ENCODE results near the gene MPLKIP.
"Not testable (repeated sequence)": the region's sequence is repeated elsewhere in the genome, so short reads cannot be mapped to it uniquely, and the experiment has no call there.

MPLKIP gene

DNA sequence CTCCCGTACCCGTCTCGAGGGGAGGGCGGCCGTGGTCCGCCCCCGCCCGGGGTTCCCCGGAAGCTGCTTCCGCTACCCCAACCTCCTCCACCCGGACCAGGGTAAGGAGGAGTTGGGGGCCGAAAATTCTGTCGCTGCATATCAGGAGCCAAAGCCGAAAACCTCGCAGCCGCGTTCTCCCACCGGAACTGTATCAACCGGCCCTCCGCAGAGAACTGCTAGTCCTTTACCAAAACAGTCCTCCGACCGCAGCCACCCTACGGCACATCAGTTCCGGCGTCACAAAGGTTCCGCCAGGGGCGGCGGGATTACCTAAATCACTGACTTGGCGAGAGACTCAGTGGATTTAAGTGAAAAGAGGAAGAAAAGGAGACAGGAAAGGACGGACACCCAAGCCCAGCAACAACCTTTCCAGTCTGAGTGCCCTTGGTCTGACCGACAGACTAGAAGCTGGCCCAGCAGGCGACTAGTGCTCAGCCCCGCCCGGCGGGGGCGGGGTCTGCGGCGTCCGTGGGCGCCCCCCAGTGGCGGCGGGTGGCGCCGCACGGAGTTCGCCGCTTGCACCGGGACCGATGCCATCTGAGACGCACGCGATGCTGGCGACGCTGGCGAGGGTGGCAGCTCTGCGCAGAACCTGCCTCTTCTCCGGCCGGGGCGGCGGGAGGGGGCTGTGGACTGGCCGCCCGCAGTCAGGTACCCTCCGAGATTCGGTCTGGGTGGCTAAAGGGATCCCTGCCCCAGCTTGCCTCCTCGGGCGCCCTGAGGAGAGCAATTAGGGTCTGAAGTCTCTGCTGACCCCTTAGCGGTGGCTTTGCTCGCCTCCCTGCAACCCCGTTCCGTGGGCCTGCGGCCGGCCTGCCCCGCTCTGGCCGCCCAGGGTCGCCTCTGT, at the start of gene MPLKIP, which contains the start of gene SUGCT:
Gene MPLKIP (minus strand): TSS at position 195 of the 889 bp plus-strand sequence. CDS start 55 bp downstream, at position 140.
Gene SUGCT (plus strand): TSS at position 578 of the 889 bp plus-strand sequence.
- FAIRE-seq = peak; percentile 51

DNA sequence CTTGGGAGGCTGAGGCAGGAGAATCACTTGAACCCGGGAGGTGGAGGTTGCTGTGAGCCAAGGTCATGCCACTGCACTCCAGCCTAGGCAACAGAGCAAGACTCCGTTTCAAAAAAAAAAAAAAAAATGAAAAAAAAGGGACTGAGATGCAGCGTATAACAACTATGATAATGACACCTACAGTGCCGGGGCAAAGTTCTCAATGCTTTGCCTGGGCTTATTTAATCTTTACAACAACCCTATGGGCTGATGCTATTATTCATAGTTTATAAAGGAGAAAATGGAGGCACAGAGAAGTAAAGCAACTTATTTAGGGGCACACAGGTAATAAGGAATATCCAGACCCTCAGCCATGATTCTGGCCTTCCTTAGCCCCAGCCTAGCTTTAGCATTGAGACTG, 48.0 kb upstream of the MPLKIP start:
- no peak for FAIRE-seq

DNA sequence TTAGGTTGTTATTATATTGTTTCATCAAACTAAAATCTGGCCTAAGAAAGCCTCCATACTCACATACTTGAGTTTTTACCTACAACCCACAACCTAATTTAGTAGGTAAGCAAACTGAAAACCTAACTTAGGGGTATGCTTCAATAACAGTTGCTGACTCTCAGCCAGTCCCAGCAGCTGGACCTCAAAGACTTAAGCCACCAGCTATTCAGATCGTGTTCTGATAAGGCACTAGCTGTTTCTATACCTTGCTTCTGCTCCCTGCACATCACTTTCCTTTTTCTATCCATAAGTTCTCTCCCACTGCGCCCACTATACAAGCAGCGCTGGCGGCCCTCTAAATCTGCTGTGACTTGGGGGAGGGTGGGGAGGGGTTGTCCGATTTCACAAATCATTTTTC, 42.6 kb upstream of the MPLKIP start:
- FAIRE-seq = no peak

DNA sequence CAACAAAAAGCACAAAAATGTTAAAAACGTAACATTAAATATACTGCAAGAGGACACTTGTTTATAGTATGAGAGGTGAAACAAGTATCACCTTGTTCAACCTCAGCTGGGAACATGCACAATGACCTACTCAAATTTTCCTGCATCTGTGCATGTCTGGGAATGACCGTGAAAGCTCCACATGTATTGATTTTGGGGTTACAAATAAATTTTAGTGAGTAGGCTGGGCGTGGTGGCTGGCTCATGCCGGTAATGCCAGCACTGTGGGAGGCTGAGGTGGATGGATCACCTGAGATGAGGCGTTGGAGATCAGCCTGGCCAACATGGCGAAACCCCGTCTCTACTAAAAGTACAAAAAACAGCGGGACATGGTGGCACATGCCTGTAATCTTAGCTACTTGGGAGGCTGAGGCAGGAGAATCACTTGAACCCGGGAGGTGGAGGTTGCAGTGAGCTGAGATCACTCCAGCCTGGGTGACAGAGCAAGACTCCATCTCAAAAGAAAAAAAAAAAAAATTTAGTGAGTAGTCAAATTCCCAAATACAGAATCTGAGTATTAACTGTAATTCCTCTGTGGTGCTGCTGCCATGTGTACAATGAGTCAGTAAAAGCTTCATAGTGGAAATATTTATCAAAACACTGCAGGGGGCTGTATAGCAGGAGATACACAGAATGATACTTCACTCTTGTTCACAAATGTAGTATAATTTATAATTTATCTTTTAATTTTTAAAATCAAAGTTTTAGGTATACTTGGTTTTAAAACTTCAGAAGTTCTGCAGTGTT, 41.5 kb upstream of the MPLKIP start:
- no peak for FAIRE-seq

DNA sequence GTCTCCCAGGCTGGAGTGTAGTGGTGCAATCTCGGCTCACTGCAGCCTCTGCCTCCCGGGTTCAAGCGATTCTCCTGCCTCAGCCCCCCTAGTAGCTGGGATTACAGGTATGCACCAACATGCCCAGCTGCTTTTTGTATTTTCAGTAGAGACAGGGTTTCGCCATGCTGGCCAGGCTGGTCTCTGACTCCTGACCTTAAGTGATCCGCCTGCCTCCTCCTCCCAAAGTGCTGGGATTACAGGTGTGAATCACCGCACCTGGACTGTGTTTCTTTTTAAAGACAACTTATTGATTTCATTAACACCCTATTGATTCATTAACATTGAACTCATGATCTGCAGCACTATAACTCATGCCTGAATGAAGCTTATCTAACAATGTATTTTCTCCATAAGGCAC, 40.8 kb upstream of the MPLKIP start:
- not testable (repeated sequence) for FAIRE-seq

DNA sequence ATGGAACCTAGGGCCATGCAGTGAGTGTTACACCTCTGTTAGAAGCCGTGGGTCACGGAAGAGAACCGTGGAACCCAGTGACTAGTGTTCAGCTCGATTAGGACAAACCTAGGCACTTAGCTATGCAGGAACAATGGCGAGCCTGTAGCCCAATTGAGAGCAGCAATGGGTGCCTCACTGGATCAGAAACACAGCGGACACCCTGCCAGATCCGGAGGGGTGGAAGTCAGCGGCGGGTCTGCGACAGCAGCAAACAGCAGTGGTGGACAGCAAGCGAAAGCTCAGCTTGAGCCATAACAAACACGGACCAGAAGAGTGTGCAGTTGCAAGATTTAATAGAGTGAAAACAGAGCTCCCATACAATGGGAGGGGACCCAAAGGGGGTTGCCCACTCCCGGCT, 38.7 kb upstream of the MPLKIP start:
- FAIRE-seq = not testable (repeated sequence)

DNA sequence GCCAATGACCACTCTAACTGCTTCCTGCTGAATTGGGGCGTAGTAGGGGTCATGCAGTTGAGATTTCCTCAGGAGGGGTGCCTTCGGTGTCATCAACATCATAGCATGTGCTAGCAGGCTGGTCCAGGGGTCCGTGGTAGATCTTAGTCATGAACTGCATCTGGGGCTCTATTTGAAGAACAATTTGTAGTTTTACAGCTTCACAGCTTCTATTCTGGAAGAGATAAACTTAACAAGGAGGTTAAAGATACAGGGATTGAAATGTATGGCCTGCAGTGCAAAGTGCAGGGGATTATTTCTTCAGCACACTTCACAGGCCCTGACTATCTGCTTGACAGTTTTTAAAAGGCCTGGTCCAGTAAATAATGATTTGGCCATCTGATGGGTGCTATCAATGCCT, 33.8 kb upstream of the MPLKIP start:
- not testable (repeated sequence) for FAIRE-seq

DNA sequence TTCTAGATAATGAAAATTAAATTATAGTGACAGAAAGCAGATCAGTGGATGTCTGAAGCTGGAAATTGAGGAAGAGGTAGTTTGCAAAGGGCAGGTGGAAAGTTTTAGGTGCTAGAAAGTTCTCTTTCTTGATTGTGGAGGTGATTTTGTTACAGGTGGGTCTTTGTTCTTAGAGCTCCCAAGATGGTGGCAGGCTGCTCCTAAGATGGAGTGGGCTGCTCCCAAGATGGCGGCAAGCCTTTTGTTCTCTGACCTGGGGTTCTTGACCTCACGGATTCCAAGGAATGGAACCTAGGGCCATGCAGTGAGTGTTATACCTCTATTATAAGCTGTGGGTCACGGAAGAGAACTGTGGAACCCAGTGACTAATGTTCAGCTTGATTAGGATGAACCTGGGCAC, 32.9 kb upstream of the MPLKIP start:
- FAIRE-seq = no peak

DNA sequence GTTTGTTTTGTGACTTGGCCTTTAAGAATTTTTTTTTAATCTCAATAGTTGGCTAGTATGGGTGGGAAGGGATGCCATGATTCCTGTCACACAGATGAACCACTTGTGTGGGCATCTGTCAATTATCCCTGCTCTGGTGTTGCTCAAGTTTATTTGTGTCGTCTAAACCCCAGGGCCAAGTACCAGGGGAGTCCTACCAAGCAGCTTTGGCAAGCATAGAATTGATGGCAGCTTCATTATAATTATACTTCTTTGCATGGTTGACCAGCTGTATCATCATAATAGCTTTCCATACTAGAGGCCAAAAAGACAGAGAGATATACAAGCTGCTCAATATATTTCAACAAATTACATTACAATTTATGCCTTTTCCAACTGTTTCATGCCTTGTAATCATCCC, 30.8 kb upstream of the MPLKIP start:
- FAIRE-seq = no peak

DNA sequence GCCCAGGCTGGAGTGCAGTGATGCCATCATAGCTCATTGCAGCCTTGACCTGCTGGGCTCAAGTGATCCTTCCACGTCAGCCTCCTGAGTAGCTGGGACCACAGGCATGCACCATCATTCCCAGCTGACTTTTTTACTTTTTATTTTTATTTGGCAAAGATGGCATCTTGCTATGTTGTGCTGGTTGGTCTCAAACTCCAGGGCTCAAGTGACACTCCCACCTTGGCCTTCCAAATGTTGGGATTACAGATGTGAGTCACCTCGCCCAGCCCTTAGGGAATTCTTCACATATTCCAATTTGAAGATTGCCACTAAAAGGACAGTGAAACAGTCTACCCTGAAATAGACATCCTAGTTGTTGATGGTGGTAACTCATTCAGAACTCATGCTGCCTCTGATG, 28.1 kb upstream of the MPLKIP start:
- no peak for FAIRE-seq

DNA sequence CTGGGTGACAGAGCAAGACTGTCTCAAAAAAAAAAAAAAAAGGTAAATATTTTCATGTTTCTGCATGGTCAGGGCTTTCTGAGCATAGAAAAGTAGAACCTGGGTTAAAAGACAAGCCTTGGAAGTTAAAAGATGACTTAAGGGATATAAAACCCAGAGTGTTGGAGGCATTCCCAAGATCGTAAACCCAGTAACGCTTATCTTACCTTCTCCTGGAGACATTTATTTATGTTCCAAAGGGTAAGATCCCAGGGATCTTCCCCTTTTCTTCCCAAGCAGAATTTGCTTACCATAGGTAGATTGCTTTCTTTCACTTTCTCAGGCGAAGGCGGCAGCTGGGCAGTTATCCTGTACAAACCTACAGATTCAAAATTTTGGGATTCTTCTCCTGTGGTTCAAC, 22.6 kb upstream of the MPLKIP start:
- FAIRE-seq = no peak

DNA sequence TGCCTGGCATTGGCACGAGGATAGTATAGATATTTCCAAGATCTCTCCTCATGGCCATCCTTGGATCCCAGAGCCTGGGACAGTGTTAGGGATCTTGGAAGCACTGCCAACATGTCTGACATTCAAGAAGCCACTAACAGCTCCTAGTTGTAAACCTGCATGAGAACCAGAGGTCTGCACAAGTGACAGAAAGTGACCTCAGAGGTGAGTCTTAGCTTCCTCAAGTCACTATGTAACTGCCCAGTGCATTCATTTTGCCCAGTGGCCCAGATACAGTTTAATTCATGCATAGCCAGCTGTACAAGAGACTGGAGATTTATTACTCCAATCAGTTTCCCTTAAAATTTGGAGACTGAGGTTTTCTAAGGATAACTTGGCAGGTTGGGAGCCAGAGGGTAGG, 17.1 kb upstream of the MPLKIP start:
- FAIRE-seq = no peak

DNA sequence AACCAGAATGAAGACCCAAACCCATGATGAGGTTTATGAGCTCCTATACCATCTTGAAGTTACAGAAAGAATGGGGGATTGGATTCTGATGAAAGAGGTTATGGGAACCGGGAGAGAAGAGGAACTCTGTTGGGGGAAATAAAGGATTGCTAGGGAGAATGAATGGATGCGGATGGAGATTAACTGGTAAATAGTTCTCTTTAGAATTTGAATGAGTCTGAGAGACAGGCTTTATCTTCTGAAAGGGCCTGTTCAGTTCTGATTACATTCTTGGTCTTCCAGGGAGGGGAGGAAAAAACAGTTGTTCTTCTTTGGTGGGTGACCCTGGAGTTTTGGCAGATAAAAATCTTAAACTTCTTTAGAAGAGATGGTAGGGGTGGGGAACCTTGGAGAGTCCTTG, 14.2 kb upstream of the MPLKIP start:
- no peak for FAIRE-seq

DNA sequence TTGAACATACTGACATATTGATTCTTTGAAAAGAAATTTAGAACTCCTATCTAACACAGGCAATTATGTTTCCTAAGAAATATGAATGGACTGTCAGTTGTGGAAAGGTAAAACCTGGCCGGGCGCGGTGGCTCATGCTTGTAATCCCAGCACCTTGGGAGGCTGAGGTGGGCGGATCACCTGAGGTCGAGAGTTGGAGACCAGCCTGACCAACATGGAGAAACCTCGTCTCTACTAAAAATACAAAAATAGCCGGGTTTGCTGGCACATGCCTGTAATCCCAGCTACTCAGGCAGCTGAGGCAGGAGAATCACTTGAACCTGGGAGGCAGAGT, 13.8 kb upstream of the MPLKIP start:
- FAIRE-seq = not testable (repeated sequence)

DNA sequence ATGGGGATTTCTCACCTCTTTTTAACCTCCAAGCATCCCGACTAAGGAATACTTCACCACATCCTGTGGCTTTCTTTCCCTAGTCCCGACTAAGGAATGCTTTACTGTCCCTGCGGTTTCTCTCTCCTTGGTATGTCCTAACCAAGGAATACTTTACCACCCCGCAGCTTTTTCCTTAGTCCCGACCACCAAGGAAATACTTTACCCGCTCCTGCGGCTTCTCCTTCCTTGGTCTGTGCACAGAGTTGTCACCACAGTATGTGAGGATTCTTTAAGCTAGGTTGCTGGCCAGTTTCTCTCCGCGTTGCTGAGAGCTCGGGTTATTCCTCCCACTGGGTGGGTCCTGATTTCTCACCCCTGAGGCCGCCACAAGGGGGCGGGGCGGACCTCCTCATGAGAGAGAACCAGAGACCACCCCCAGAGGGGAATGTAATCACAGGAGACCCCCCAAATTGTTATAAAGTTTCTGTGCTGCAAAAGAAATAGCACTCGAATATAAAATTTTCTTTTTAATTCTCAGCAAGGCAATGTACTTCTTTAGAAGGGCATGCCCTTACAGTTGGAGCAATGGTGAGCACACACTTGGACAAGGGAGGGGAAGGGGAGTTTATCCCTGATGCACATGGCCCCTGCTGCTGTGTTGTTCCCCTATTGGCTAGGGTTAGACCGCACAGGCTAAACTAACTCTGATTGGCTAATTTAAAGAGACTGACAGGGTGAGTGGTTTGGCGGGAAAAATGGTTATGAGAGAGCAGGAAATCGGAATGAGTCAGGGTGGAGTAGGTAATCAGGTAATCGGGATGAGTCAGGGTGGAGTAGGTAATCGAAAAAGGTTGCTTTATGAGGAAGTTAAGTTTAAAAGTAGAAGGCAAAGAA, 13.2 kb upstream of the MPLKIP start:
- no peak for FAIRE-seq

DNA sequence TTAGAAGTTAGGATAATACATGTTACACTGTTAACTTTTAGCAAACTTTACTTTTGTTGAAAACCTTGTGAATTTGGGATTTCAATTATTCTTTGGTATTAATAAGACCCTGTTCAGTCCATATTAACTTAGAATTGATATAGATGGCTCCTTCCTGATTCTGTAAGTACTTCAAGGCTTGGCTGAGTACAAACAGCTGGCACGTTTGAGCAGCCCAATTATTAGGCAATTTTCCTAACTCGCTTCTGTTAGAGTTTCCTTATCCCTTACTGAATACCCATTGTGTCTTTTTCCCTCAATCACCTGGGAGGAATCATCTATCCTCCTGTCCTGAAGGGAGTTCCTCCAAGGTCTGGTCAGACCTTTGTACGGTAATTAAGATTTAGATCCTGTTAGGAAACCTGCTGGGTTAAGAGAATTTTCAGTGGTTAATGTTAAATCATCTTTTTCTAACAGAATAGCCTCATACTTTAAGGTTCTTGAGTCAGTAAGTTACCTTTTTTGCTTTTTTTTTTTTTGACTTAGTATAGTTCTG, 11.2 kb upstream of the MPLKIP start:
- not testable (repeated sequence) for FAIRE-seq

DNA sequence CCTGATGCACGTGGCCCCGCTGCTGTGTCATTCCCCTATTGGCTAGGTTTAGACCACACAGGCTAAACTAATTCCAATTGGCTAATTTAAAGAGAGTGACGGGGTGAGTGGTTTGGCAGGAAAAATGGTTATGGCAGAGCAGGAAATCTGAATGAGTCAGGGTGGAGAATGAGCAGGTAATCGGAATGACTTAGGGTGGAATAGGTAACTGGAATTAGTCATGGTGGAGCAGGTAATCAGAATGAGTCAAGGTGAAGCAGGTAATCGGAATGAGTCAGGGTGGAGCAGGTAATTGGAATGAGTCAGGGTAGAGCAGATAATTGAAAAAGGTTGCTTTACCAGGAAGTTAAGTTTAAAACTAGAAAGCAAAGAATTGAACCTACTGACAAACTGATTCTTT, 7.5 kb upstream of the MPLKIP start:
- FAIRE-seq = not testable (repeated sequence)

DNA sequence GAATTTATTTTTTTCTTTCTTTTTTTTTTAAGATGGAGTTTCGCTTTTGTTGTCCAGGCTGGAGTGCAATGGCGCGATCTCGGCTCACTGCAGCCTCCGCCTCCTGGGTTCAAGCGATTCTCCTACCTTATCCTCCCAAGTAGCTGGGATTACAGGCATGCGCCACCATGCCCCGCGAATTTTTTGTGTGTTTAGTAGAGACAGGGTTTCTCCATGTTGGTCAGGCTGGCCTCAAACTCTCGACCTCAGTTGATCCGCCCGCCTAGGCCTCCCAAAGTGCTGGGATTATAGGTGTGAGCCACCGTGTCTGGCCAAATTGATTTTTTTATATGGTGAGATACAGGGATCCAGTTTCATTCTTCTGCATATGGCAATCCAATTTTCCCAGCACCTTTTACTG, 5.5 kb upstream of the MPLKIP start:
- not testable (repeated sequence) for FAIRE-seq

DNA sequence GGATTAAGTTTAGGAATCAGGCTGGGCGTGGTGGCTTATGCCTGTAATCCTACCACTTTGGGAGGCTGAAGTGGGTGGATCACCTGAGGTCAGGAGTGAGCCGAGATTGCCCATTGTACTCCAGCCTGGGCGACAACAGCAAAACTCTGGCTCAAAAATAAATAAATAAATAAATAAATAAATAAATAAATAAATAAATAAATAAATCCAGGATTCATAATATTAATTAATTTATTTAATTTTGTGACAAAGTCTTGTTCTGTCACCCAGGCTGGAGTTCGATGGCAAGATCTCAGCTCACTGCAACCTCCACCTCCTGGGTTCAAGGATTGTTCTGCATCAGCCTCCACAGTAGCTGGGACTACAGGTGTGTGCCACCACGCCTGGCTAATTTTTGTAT, 4.6 kb upstream of the MPLKIP start:
- no peak for FAIRE-seq

DNA sequence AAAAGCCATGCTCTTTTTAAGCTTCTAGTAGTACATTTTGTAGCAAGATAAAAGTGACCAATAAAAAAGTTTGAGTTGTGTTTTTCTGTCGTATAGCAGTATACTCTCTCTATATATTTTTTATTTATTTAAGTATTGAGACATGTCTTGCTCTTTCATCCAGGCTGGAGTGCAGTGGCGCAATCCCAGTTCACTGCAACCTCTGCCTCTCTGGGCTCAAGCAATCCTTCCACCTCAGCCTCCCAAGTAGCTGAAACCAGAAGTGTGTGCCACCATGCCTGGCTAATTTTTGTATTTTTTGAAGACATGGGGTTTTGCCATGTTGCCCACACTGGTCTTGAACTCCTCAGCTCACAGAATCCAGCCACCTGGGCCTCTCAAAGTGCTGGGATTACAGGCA, 3.1 kb upstream of the MPLKIP start:
- FAIRE-seq = no peak

DNA sequence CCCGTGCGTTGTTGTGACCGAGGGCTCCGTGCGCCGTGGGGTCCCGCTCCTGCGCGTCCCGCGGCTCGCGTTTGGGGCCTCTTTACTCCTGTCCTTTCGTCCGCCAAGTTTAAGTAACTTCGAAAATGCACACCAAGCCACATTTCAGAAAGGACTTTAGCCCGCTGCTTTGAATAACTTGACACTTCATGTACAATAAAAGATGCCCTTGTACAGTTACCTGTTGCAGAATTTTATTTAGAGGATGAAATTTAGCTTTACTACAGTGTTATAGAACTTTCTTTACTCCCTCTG, 842 bp upstream of the MPLKIP start:
- no peak for FAIRE-seq

DNA sequence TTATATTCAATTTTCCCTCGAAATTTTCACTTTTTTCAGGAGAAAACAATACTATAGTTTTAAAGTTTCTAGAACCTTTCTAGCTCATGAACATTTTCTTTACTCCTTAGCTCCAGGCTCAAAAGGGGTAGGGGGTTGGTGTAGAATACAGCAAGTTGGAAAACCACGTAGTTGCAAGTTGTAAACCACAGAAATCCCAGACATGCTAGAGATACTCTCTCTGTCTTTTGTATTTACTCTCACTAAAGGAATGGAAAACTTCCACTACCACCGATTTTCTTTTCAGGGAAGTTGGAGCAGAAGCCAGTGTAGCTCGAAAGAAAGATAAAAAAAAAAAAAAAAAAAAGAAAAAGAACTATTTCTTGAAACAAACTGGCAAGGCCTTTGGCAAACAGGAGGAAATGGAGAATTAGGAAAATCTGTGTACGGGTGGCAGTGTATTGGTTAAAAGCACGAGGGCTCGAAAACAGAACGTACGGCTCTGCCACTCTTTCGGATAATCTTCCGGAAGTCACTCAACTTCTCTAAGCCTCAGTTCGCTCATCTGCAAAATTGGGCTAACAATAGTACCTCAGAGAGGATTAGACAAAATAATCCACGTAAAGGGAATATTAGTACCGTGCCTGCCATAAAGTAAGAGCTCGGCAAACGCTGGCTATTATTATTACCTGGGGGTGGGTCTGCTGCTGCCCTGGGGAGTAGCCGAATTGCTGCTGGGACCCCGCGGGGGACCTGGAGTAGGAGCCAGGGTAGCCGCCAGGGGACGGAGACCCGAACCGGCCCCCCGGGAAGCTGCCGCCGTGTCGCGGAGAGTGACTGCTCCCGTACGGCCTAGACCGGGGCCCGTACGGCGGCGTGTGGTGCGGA, 628 bp downstream of the MPLKIP start:
- peak; percentile 47 for FAIRE-seq

All from islet of Langerhans (tissue), 1 donor.